Measurements from ENCODE around the gene BICDL2.

- TF ChIP-seq DNMT1 (IDR thresholded peaks at IDR 0.05) (peak; percentile 66; the same call in 1 of the 2 replicates), KLF1 (tag; IDR thresholded peaks at IDR 0.05) (no peak), HNRNPK (IDR thresholded peaks at IDR 0.05; ENCODE audit: low read depth, low read length, poor library complexity, severe bottlenecking) (no peak), EZH2 (IDR thresholded peaks at IDR 0.05; ENCODE audit: borderline replicate concordance, low read depth, low read length) (no peak)
Observed at GRCh38 chr16:3021449-3022207, 15.1 kb downstream of the BICDL2 start.

Measured in K562 (cell line).